ENCODE results near the gene MRAS. TPM values are rescaled to one million over a fixed set of nuclear protein-coding genes. Genes with fewer than 3 reads are reported as not detected.

MRAS gene
- total and polyA plus RNA-seq, 2 of the 13 experiments (the other 11 are each of a cell fraction or from before 2014, with no cell fraction given), result 8.8 to 36.2 TPM

DNA sequence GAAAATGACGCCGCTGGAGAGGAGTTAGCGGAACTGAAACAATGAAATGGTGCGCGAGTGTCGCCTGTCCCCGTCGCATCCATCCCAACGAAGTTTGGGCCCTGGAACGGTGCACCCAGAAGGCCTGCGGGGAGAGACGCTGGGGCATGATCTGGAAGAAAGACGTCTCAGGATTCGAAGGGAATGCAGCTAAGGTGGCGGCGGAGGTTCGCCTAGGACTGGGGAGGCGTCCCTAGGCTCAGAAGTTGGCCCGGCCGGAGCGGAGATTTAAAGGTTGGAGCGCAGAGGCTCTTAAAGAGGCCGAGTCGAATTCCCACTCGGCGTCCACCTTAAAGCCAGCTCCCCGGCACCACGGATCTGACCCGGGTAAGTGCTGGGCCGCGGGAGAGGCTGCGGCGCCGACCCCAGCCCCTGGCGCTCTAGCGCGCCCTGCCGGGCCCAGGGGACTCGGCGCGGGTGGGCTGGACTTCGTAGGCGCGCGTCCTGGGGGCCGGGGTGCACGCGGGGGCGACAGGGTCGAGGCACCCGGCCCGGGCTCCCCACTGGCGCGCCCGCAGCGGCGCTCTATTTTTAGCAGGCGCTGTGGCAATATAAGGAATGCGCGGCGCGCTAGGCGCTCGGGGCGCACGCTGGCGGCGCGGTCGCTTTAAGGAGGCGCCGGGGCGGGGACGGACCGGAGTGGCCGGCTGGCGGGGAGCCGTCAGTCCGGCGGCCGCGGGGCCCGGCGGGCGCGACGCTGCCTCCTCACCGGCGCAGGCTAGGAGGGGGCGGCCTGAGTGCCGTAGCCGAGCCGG lies at the start of gene MRAS (continued):
- TF ChIP-seq, protein P1, sequence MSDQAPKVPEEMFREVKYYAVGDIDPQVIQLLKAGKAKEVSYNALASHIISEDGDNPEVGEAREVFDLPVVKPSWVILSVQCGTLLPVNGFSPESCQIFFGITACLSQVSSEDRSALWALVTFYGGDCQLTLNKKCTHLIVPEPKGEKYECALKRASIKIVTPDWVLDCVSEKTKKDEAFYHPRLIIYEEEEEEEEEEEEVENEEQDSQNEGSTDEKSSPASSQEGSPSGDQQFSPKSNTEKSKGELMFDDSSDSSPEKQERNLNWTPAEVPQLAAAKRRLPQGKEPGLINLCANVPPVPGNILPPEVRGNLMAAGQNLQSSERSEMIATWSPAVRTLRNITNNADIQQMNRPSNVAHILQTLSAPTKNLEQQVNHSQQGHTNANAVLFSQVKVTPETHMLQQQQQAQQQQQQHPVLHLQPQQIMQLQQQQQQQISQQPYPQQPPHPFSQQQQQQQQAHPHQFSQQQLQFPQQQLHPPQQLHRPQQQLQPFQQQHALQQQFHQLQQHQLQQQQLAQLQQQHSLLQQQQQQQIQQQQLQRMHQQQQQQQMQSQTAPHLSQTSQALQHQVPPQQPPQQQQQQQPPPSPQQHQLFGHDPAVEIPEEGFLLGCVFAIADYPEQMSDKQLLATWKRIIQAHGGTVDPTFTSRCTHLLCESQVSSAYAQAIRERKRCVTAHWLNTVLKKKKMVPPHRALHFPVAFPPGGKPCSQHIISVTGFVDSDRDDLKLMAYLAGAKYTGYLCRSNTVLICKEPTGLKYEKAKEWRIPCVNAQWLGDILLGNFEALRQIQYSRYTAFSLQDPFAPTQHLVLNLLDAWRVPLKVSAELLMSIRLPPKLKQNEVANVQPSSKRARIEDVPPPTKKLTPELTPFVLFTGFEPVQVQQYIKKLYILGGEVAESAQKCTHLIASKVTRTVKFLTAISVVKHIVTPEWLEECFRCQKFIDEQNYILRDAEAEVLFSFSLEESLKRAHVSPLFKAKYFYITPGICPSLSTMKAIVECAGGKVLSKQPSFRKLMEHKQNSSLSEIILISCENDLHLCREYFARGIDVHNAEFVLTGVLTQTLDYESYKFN (CRISPR knock-in tag; conservative IDR thresholded peaks at IDR 0.05), result no peak
- TF ChIP-seq ZNF10 (CRISPR knock-in tag; IDR thresholded peaks at IDR 0.05; ENCODE audit: borderline replicate concordance, low read depth), result no peak
- TF ChIP-seq HOXD1 (CRISPR knock-in tag; IDR thresholded peaks at IDR 0.05), result peak; percentile 60; the same call in 1 of the 2 replicates
- peak; percentile 83 for TF ChIP-seq RAD21 (CRISPR knock-in tag; IDR thresholded peaks at IDR 0.05)
- TF ChIP-seq NPAS2 (CRISPR knock-in tag; IDR thresholded peaks at IDR 0.05; ENCODE audit: borderline replicate concordance), result no peak
- peak; percentile 57; the same call in 1 of the 2 replicates for TF ChIP-seq HES4 (CRISPR knock-in tag; IDR thresholded peaks at IDR 0.05; ENCODE audit: borderline replicate concordance)
- TF ChIP-seq MBNL3 (CRISPR knock-in tag; conservative IDR thresholded peaks at IDR 0.05), result no peak
- TF ChIP-seq CBX1 (IDR thresholded peaks at IDR 0.05; ENCODE audit: low read depth), result peak; percentile 19
- TF ChIP-seq NCOA2 (CRISPR knock-in tag; IDR thresholded peaks at IDR 0.05), result peak; percentile 7; the same call in 1 of the 2 replicates
- 0 out of 2 replicates have a peak, but pooled peaks have one; percentile 18 for TF ChIP-seq ZNF501 (CRISPR knock-in tag; IDR thresholded peaks at IDR 0.05)
- peak; percentile 76 for TF ChIP-seq ZBTB7B (CRISPR knock-in tag; IDR thresholded peaks at IDR 0.05)
- TF ChIP-seq SUZ12 (IDR thresholded peaks at IDR 0.05; ENCODE audit: low read depth, low read length), result no peak
- TF ChIP-seq, protein P2, sequence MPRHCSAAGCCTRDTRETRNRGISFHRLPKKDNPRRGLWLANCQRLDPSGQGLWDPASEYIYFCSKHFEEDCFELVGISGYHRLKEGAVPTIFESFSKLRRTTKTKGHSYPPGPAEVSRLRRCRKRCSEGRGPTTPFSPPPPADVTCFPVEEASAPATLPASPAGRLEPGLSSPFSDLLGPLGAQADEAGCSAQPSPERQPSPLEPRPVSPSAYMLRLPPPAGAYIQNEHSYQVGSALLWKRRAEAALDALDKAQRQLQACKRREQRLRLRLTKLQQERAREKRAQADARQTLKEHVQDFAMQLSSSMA (CRISPR knock-in tag; IDR thresholded peaks at IDR 0.05), result no peak
- no peak for TF ChIP-seq ZNF564 (CRISPR knock-in tag; IDR thresholded peaks at IDR 0.05)
- TF ChIP-seq ZMAT3 (CRISPR knock-in tag; conservative IDR thresholded peaks at IDR 0.05), result 0 out of 2 replicates have a peak, but pooled peaks have one; percentile 12
- TF ChIP-seq, protein P3, sequence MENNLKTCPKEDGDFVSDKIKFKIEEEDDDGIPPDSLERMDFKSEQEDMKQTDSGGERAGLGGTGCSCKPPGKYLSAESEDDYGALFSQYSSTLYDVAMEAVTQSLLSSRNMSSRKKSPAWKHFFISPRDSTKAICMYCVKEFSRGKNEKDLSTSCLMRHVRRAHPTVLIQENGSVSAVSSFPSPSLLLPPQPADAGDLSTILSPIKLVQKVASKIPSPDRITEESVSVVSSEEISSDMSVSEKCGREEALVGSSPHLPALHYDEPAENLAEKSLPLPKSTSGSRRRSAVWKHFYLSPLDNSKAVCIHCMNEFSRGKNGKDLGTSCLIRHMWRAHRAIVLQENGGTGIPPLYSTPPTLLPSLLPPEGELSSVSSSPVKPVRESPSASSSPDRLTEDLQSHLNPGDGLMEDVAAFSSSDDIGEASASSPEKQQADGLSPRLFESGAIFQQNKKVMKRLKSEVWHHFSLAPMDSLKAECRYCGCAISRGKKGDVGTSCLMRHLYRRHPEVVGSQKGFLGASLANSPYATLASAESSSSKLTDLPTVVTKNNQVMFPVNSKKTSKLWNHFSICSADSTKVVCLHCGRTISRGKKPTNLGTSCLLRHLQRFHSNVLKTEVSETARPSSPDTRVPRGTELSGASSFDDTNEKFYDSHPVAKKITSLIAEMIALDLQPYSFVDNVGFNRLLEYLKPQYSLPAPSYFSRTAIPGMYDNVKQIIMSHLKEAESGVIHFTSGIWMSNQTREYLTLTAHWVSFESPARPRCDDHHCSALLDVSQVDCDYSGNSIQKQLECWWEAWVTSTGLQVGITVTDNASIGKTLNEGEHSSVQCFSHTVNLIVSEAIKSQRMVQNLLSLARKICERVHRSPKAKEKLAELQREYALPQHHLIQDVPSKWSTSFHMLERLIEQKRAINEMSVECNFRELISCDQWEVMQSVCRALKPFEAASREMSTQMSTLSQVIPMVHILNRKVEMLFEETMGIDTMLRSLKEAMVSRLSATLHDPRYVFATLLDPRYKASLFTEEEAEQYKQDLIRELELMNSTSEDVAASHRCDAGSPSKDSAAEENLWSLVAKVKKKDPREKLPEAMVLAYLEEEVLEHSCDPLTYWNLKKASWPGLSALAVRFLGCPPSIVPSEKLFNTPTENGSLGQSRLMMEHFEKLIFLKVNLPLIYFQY (CRISPR knock-in tag; IDR thresholded peaks at IDR 0.05; ENCODE audit: borderline replicate concordance), result peak; percentile 90
- TF ChIP-seq HNF4A (CRISPR knock-in tag; IDR thresholded peaks at IDR 0.05), result no peak
- no peak for TF ChIP-seq ZNF788 (CRISPR knock-in tag; IDR thresholded peaks at IDR 0.05; ENCODE audit: borderline replicate concordance)
- TF ChIP-seq EP300 (IDR thresholded peaks at IDR 0.05; ENCODE audit: low read depth in 2 of 2, low read length in 2 of 2), result 0 out of 4 replicates have a peak, but pooled peaks of 1 of the 2 experiments have one; percentile 8
- no peak for TF ChIP-seq EP300 (CRISPR knock-in tag; IDR thresholded peaks at IDR 0.05; ENCODE audit: borderline replicate concordance)
